GM19023 (cell line): Measurements from ENCODE around the gene VSIG10.
"Not testable (repeated sequence)": the region's sequence is repeated elsewhere in the genome, so short reads cannot be mapped to it uniquely, and the experiment has no call there.

Experiments
- ATAC-seq: cut with Tn5 transposase; IDR thresholded peaks from one replicate; pipeline ENCODE4 v1.9.1; 2021; ENCODE audit warnings: mild to moderate bottlenecking, moderate library complexity; ENCODE audit not compliant: unreplicated experiment

The VSIG10 gene

DNA sequence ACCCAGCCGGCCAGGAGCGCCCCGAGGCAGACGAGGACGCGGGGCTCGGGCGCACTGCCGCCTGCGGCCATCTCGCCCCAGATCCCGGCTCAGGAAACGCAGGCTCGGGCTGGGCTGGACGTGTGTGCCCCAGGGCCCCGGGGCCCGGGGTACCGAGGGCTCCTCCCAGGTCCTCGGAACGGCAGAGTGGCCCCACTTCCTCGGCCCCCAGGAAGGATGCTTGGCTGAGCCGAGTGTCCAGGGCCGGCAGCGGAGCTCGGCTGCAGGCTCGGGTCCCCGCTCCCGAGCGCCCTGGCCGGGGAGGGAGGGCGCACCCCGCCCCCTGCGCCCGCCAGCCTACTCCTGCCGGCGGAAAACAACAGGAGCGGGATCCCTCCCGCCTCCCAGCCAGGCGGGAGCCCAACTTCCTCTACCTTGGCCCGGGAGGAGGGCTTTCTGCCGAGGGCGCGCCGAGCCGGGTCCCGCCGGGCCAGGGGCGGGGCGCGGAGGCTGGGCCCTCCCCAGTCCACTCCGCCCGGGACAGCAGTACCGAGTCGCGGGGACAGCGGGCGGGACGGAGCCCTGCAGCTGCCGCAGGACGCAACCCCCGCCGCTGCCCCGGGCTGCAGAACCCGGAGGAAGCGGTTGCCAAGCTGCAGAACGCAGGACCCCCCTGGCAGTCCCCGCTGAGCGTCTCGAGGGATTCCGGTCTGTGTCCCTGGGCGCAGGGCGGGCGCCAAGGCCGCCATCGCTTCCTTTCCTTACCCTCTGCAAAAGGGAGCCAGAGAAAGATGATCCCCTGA, at the start of gene VSIG10:
VSIG10 (minus strand) TSS at position 411 of the 782 bp plus-strand sequence; CDS start at position 71, 340 bp downstream.
- no peak for ATAC-seq

DNA sequence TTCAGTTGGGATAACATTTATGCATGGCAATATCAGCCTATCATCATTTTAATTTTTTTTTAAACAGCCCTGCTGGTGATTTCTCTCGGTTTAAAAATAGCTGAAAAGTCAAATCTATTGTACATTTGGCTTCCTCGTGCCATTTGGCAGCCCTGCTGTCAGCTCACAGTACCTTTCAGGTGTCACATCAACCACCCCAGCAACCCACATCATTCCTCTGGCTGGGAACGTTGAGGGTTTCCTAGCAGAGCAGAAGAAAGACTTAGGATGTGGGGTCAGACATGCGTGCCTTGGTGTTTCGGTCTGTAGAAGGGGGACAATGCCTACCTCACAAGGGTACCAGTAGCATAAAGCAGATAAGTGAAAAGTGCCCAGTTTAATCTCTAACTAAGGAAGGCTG, 47.9 kb upstream of the VSIG10 start:
- ATAC-seq = no peak

DNA sequence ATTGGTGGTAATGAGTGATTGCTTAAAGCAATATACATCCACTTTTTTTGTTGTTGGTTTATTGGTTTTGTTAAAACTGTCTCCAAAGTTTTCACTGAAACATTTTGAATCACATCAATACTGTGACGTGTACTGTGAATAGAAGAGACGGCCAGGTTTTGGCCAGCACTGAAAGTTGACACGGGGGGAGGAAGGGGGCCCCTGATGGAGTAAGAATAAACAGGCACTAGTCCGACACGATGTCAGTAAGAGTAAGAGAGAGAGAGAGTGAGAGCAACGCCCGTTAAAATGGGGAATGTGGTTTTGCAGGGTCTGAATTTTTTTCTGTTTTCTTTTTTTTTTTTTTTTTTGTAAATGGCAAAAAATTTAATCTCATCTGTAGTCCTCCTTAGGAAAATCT, 46.8 kb upstream of the VSIG10 start:
- no peak for ATAC-seq

GRCh38 chr12:118148287-118148686, 44.5 kb upstream of the VSIG10 start:
- ATAC-seq = no peak

GRCh38 chr12:118145798-118146156, 42.0 kb upstream of the VSIG10 start:
- ATAC-seq = no peak

GRCh38 chr12:118145113-118145797, 41.4 kb upstream of the VSIG10 start:
- ATAC-seq = no peak

DNA sequence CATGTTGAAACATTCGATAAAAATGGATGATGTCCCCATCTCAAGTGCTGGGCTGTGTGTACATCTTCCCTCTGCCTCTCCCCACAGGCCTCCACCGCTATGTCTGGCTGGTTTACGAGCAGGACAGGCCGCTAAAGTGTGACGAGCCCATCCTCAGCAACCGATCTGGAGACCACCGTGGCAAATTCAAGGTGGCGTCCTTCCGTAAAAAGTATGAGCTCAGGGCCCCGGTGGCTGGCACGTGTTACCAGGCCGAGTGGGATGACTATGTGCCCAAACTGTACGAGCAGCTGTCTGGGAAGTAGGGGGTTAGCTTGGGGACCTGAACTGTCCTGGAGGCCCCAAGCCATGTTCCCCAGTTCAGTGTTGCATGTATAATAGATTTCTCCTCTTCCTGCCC, 40.7 kb upstream of the VSIG10 start:
- ATAC-seq = no peak

DNA sequence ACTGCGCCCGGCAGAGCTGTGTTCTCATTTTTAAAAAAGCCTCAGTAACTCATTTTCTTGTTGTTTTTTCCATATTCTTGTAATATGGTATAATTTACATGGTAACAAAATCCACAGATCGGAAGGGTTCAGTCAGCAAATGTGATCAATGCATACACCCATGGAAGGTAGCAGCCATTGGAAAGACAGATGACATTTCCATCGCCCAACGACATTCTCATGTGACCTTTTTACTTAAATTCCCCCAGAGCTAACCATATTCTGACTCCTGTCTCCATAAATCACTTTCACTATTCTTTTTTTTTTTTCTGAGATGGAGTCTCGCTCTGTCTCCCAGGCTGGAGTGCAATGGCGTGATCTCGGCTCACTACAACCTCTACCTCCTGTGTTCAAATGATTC, 37.0 kb upstream of the VSIG10 start:
- no peak for ATAC-seq

GRCh38 chr12:118137148-118137678, 33.4 kb upstream of the VSIG10 start:
- ATAC-seq = no peak

DNA sequence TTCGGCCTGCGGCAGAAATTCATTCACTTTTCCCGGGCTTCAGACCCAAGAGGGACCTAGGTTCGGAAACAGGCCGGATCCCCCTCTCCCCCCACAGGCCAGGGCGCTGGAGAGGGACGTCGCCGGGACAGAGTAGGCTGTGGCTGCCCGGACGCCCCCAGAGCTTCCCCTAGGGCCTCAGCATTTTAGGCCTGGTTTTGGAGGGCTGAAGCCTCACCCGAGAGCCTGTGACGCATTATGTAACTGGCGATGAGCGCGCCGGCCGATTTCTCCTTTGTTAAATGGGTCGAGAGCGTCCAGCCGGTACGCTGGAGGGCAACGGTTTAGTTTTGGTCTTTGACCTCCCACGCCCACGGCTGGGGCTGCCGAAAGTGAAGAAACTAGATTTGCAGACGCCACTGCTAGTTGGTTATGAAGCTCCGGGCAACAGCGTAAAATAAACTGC, 32.8 kb upstream of the VSIG10 start:
- ATAC-seq = peak; percentile 38

DNA sequence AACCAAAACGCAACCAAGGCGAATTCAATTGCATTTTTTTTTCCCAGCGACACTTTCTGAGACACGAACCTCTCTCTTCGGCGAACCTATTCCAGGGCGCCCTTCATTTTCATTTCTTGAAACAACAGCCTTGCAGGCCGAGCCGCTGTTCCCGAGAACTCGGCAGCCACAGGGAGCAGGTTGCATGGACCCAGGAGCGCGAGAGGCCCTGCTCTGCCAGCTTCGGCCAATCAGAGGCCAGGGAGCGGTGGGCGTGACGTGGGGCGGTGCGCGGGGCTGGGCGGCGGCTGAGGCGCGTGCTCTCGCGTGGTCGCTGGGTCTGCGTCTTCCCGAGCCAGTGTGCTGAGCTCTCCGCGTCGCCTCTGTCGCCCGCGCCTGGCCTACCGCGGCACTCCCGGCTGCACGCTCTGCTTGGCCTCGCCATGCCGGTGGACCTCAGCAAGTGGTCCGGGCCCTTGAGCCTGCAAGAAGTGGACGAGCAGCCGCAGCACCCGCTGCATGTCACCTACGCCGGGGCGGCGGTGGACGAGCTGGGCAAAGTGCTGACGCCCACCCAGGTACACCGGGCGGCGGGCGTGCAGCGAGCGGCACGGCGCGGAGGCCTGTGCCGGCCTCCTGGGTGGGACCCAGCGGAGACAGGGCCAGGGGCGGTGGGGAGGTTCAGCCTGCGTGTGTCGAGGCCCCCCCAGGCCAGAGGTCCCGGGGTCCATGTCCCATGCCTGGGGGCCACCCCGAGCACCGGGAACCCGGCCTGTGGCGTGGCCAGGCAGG, 32.2 kb upstream of the VSIG10 start, which contains the start of gene PEBP1:
PEBP1 (plus strand) TSS at position 337 of the 771 bp plus-strand sequence; CDS start at position 423, 86 bp downstream.
- peak; percentile 97 for ATAC-seq

- ATAC-seq = not testable (repeated sequence)
These were observed 25.6 kb upstream of the VSIG10 start for GRCh38 chr12:118129436-118129835.

- ATAC-seq = no peak
These were observed 24.1 kb upstream of the VSIG10 start for GRCh38 chr12:118127867-118128266.

DNA sequence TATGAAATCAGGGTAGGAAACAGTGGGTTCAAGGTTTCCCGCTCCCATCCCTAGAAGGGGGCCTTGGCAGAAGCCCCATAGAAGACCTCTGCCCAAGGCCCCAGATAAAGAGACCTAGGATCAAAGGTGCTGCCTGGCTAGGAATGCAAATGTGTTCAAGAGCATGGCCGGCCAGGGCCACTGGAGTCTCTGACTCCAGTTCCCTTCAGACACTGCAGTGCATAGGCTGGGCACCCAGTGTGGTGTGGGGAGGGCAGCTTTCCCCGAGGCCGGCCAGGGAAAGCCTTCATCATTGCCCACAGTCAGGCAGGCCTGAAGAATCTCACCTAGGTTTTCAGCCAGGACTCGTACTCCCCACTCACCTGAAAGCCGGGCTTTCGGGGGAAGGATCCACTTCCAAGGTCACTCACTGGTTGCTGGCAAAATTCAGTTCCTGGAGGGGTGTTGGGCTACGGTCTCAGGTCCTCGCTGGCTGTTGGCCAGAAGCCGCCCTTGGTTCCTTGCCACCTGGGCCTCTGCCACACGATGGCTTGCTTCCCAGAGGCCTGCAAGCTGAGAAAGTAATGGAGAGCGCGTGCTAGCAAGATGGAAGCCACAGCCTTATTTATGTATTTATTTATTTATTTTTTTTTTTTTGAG, 22.4 kb upstream of the VSIG10 start:
- ATAC-seq = no peak

DNA sequence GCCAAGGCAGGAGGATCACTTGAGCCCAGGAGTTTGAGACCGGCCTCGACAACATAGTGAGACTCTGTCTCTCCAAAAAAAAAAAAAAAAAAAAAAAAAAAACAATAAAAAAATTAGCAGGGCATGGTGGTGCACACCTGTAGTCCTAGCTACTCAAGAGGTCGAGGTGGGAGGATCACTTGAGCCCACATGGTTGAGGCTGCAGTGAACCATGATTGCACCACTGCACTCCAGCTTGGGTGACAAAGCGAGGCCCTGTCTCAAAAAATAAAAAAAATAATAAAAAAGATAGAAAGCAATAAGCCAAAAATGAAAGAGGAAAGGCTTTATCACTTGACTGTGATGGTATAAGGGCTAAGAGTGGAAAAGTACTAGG, 21.9 kb upstream of the VSIG10 start:
- ATAC-seq = no peak

- no peak for ATAC-seq
These were observed 20.6 kb upstream of the VSIG10 start for GRCh38 chr12:118124333-118124874.

GRCh38 chr12:118122264-118122663, 18.5 kb upstream of the VSIG10 start:
- no peak for ATAC-seq

- peak; percentile 70 for ATAC-seq
These were observed 17.0 kb upstream of the VSIG10 start for GRCh38 chr12:118120579-118121363.

GRCh38 chr12:118119449-118119879, 15.7 kb upstream of the VSIG10 start:
- no peak for ATAC-seq

- no peak for ATAC-seq
These were observed 5.3 kb upstream of the VSIG10 start for GRCh38 chr12:118109088-118109487.
